GM21528 (cell line): ENCODE data around the gene PRPH.
"Not testable (repeated sequence)": the region's sequence is repeated elsewhere in the genome, so short reads cannot be mapped to it uniquely, and the experiment has no call there.

ENCODE experiments used
- ATAC-seq: cut with Tn5 transposase; IDR thresholded peaks from one replicate; pipeline ENCODE4 v1.9.1; 2021; ENCODE audit warnings: mild to moderate bottlenecking, moderate library complexity; ENCODE audit not compliant: unreplicated experiment, low FRiP score

Gene PRPH

DNA sequence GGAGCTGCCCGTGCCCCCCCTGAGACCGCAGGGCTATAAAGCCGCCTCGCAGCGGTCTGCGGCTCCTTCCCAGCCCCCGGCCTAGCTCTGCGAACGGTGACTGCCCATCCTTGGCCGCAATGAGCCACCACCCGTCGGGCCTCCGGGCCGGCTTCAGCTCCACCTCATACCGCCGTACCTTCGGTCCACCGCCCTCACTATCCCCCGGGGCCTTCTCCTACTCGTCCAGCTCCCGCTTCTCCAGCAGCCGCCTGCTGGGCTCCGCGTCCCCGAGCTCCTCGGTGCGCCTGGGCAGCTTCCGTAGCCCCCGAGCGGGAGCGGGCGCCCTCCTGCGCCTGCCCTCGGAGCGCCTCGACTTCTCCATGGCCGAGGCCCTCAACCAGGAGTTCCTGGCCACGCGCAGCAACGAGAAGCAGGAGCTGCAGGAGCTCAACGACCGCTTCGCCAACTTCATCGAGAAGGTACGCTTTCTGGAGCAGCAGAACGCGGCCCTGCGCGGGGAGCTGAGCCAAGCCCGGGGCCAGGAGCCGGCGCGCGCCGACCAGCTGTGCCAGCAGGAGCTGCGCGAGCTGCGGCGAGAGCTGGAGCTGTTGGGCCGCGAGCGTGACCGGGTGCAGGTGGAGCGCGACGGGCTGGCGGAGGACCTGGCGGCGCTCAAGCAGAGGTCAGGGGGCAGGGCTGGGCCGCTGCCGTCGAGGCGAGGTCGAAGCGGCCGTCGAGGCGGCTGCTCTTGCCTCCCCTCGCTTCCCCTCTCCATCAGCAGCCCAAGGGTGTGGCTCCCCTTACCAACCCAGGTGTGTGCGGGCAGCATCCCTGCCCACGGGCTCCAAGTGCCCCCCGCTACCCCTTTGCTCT is at the start of gene PRPH:
TSS of gene PRPH (plus strand) at position 66 of the 855 bp plus-strand sequence. CDS start at position 120, 54 bp downstream.
- no peak for ATAC-seq

DNA sequence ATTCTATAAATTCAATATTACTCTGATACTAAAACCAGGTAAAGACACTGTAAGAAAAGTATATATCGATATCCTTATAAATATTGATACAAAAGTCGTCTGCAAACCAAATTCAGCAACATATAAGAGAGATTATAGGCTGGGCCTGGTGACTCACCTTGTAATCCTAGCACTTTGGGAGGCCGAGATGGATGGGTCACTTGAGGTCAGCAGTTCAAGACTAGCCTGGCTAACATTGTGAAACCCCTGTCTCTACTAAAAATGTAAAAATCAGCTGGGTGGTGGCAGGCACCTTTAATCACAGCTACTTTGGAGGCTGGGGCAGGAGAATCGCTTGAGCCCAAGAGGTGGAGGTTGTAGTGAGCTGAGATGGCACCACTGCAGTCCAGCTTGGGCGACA is 43.6 kb upstream of the PRPH start:
- no peak for ATAC-seq

DNA sequence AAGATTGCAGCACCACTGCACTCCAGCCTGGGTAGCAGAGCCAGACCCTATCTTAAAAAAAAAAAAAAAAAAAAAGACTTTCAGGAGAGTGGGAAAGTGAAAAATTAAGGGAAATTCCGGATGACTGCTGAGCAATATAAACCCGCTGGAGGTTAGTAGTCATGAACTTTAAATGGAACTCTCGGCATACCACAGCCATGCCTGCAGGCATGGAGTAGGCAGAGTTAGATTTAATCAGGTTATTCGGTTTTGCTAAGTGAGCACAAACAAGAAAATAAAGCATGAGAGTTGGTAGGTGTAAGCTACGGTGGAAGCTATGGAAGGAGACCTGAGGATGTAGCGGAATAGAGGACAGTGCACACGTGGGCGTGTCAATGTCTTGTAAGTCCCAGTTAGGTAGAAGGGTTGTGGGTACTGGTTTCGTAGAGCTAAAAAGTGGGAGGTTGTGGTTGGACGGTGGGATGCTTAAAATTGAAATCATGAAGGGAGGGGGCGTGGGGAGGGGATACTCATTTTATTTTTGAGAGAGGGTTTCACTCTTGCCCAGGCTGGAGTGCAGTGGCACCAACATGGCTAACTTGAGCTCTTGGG is 41.8 kb upstream of the PRPH start:
- no peak for ATAC-seq

DNA sequence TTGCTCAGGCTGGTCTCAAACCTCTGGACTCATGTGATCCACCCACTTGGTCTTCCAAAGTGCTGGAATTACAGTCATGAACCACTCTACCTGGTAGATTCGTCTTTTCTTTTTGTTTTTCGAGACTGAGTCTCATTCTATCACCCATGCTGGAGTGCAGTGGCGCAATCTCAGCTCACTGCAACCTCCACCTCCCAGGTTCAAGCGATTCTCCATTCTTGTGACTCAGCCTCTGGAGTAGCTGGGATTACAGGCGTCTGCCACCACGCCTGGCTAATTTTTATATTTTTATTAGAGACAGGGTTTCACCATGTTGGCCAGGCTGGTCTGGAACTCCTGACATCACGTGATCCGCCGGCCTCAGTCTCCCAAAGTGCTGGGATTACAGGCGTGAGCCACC is 39.5 kb upstream of the PRPH start:
- ATAC-seq, result not testable (repeated sequence)

GRCh38 chr12:49255857-49256637 is 38.9 kb upstream of the PRPH start:
- ATAC-seq, result no peak

- not testable (repeated sequence) for ATAC-seq
These were observed 37.3 kb upstream of the PRPH start for GRCh38 chr12:49257508-49258184.

GRCh38 chr12:49259452-49259851 is 35.5 kb upstream of the PRPH start:
- ATAC-seq, result no peak

- ATAC-seq, result no peak
These were observed 34.8 kb upstream of the PRPH start for GRCh38 chr12:49260166-49260565.

GRCh38 chr12:49260571-49261363 is 34.2 kb upstream of the PRPH start:
- no peak for ATAC-seq

- no peak for ATAC-seq
These were observed 33.2 kb upstream of the PRPH start for GRCh38 chr12:49261721-49262120.

DNA sequence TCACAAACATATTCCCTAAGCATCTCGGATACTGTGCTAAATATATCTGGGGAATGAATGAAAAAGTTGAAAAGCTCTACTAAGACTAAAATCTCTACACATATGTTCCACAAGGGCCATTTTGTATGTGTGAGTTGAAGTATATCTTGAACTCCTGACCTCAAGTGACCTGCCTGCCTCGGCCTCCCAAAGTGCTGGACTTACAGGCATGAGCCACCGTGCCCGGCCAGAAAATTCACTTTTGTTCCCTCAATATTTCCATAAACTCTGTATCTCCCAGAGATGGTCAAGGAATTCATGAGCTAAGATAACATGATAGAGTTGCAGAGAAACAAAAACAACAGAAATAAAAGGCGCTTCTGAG is 31.6 kb upstream of the PRPH start:
- ATAC-seq, result no peak

- ATAC-seq, result peak; percentile 30
These were observed 30.5 kb upstream of the PRPH start for GRCh38 chr12:49264466-49264872.

DNA sequence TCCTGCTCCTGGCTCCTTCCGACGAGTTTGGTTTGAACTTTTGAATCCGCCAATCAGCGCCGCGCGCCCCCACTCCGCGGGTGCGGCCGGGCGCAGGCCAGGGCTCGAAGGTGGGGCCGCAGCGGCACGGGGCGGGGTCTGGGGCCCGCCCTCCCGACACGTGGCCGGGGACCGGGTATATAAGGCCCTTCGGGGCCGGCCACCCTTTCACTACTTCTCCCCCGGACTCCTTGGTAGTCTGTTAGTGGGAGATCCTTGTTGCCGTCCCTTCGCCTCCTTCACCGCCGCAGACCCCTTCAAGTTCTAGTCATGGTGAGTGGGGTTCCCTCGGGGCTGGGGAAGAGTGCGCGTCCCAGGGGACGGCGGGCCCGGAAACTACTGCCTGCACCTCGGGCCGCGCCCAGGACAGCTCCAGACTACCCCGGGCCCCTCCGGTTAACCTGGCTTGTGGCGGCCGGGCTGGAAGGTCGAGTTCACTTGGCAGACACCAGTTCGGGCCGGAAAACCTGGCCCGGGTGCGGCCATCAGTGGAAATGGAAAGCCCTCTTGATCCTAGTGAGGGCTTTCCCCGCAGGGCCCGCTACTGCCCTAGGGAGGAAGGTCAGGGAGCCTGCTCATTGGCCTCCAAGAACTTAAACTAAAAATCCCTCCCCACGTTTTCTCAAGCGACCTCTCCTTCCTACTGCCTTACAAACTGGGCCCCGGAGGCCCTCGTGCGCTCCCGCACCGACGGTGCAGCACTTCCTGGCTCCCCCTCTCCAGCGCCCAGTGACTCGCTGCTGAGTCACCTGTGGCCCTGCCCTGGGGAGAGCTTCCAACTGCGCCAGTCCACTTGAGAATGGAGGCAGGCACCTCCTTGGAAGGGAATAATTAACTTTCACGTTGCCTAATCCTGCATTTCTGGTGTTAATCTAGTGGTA is 29.8 kb upstream of the PRPH start, which contains the start of gene TUBA1C:
TSS of gene TUBA1C (plus strand) at position 210 of the 920 bp plus-strand sequence. CDS start at position 310, 100 bp downstream.
- ATAC-seq, result peak; percentile 84

DNA sequence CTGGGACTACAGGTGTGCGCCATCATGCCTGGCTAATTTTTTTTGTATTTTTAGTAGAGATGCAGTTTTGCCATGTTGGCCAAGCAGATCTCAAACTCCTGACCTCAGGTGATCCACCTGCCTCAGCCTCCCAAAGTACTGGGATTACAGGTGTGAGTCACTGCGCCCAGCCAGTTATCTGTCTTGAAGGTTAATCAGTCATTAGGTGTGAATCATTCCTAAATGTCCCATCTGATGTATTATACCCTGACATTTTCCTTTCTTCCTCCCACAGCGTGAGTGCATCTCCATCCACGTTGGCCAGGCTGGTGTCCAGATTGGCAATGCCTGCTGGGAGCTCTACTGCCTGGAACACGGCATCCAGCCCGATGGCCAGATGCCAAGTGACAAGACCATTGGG is 25.8 kb upstream of the PRPH start:
- ATAC-seq, result not testable (repeated sequence)

- no peak for ATAC-seq
These were observed 21.9 kb upstream of the PRPH start for GRCh38 chr12:49272790-49273725.

GRCh38 chr12:49273726-49274395 is 21.1 kb upstream of the PRPH start:
- no peak for ATAC-seq

- ATAC-seq, result no peak
These were observed 20.4 kb upstream of the PRPH start for GRCh38 chr12:49274396-49275069.
